ENCODE results near the gene HNF4A. TPM values are rescaled to one million over a fixed set of nuclear protein-coding genes. Genes with fewer than 3 reads are reported as not detected.

HNF4A gene
- total RNA-seq, 1 donor from 2014 or later, result not detected

DNA sequence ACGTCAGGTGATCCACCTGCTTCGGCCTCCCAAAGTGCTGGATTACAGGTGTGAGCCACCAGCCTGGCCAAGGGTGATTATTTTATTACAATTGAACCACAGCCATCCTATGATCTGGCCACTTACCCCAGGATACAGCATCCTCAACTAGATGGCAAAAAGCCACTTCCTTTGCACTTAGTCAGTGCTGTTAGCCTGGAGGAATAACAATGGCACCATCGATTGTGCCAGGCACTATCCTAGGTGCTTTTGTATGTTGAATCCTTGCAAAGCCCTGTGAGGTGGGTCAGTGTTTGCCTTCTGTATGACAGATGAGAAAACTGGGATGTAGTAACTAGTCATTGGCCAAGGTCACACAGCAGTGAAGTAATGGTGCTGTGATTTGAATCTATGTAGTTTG, 109.0 kb downstream of the HNF4A start:
- DNase-seq (ENCODE audit: extremely low spot score in 2 of 2), result no peak
- intact Hi-C loops (cut with DNase I), result no loop called here
- no peaks in the 10 kb centered on the region for H3K27me3 ChIP-seq
- no peaks in the 10 kb centered on the region for H3K9me3 ChIP-seq
- H3K4me3 ChIP-seq, result no peak overlapping the region
- no peak overlapping the region for H3K27ac ChIP-seq
- H3K36me3 ChIP-seq, result no peaks in the 10 kb centered on the region
- TF ChIP-seq POLR2A (IDR thresholded peaks at IDR 0.05), result no peak
- no peak for TF ChIP-seq POLR2AphosphoS5 (IDR thresholded peaks at IDR 0.05; ENCODE audit: insufficient read depth in 1 of 2, low read depth in 1 of 2)
- TF ChIP-seq, protein P1, sequence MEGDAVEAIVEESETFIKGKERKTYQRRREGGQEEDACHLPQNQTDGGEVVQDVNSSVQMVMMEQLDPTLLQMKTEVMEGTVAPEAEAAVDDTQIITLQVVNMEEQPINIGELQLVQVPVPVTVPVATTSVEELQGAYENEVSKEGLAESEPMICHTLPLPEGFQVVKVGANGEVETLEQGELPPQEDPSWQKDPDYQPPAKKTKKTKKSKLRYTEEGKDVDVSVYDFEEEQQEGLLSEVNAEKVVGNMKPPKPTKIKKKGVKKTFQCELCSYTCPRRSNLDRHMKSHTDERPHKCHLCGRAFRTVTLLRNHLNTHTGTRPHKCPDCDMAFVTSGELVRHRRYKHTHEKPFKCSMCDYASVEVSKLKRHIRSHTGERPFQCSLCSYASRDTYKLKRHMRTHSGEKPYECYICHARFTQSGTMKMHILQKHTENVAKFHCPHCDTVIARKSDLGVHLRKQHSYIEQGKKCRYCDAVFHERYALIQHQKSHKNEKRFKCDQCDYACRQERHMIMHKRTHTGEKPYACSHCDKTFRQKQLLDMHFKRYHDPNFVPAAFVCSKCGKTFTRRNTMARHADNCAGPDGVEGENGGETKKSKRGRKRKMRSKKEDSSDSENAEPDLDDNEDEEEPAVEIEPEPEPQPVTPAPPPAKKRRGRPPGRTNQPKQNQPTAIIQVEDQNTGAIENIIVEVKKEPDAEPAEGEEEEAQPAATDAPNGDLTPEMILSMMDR (IDR thresholded peaks at IDR 0.05), result no peak
- no peaks in the 10 kb centered on the region for H3K4me1 ChIP-seq

DNA sequence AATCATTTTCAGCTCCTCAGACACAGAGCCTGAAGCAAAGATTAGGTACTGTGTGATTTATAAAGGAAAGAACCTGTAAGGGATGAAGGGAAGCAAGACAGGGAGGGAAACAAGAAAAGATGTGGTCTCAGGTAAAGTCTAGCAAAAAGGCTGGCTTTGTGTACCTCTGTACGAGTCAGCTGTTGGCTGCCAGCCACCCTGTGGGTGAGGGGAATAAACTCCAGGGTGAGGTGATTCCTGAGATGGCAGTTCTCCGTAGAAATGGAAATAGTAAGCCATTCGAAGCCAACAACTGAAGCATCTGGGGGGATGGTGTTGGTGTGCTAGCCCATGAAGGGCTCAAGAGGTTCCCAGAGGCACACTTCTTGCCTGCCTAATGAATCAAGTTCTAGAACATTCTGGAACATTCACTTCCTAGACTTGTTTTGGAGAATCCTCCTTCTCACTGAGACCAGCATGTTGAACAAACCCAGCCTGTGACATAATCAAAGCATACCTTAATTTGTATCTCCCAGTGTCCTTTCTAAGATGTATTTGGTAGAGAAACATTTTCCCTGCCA, 109.6 kb downstream of the HNF4A start:
- no peaks in the 10 kb centered on the region for H3K4me1 ChIP-seq
- peak overlapping the region; percentile 45 for H3K27ac ChIP-seq
- intact Hi-C loops (cut with DNase I), result no loop called here
- TF ChIP-seq POLR2A (IDR thresholded peaks at IDR 0.05) (no peak), POLR2AphosphoS5 (IDR thresholded peaks at IDR 0.05; ENCODE audit: insufficient read depth in 1 of 2, low read depth in 1 of 2) (no peak)
- TF ChIP-seq, protein P1 (IDR thresholded peaks at IDR 0.05), result no peak
- H3K4me3 ChIP-seq, result no peak overlapping the region
- DNase-seq (ENCODE audit: extremely low spot score in 2 of 2), result no peak
- H3K36me3 ChIP-seq, result no peaks in the 10 kb centered on the region
- no peaks in the 10 kb centered on the region for H3K9me3 ChIP-seq
- H3K27me3 ChIP-seq, result no peaks in the 10 kb centered on the region

DNA sequence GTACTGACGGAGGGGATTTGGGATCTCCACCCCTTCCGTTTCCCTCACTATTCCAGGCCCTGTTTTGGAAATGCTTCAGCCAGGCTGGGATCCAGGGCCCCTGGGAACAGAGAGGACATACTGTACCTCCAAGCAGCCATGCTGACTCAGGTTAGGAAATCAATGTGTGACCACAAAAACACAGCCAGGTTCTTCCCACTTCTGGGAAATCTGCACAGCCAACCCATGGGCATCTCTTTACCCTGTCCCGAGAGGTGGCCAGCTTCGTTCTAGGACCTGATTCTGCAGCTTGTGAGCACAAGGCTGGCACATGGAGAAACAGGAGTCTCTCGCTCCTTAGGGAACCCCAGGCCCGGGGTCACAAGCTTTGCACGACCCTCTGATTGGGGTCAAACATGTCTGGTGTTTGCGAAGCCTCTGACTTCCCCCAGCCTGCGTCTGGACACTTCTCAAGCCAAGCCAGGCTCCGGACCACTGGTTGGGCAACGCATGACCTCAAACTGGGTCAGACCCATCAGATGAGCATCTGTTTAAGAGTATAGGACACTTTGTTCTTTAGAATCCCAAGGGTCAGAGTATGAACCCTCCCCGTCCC, 111.9 kb downstream of the HNF4A start:
- DNase-seq (ENCODE audit: extremely low spot score in 2 of 2), result peak in 1 of 2 donors; percentile 96
- Histone ChIP-seq H3K27ac (peak overlapping the region; percentile 14), H3K4me1 (no peaks in the 10 kb centered on the region), H3K36me3 (no peaks in the 10 kb centered on the region), H3K9me3 (no peaks in the 10 kb centered on the region), H3K4me3 (no peak overlapping the region), H3K27me3 (no peaks in the 10 kb centered on the region)
- intact Hi-C loops (cut with DNase I), result no loop called here
- TF ChIP-seq POLR2A (IDR thresholded peaks at IDR 0.05) (no peak), POLR2AphosphoS5 (IDR thresholded peaks at IDR 0.05; ENCODE audit: insufficient read depth in 1 of 2, low read depth in 1 of 2) (peak in 1 of 2 donors; percentile 90)
- TF ChIP-seq, protein P1 (IDR thresholded peaks at IDR 0.05), result no peak

DNA sequence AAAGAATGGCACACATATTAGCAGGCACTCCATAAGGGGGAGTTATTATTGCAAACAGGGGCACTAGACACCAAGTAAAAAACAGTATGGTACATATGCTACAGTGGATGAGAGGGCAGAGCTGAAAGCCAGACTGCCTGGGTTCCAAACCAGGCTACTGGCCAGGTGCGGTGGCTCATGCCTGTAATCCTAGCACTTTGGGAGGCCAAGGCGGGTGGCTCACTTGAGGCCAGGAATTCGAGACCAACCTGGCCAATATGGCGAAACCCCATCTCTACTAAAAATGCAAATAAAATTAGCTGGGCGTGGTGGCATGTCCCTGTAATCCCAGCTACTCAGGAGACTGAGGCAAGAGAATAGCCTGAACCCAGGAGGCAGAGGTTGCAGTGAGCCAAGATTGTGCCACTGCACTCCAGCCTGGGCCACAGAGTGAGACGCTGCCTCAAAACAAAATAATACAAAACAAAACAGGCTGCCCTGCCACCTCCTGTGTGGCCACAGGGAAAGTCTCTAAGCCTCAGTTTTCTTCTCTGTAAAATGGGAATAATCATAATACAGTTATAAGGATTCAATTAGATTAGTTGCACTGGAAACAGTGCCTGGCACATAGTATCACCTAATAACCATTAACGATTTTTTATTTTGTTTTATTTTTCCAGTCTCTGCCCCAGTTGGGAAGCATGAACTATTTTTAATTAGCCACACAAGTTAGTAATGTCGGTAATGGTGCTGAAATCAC, 112.7 kb downstream of the HNF4A start:
- Histone ChIP-seq H3K27ac (peak overlapping the region; percentile 14), H3K27me3 (no peaks in the 10 kb centered on the region), H3K4me3 (no peak overlapping the region), H3K4me1 (no peaks in the 10 kb centered on the region), H3K9me3 (no peaks in the 10 kb centered on the region), H3K36me3 (no peaks in the 10 kb centered on the region)
- DNase-seq (ENCODE audit: extremely low spot score in 2 of 2), result no peak
- intact Hi-C loops (cut with DNase I), result no loop called here
- no peak for TF ChIP-seq POLR2AphosphoS5 (IDR thresholded peaks at IDR 0.05; ENCODE audit: insufficient read depth in 1 of 2, low read depth in 1 of 2)
- TF ChIP-seq, protein P1 (IDR thresholded peaks at IDR 0.05), result no peak
- TF ChIP-seq POLR2A (IDR thresholded peaks at IDR 0.05), result no peak

DNA sequence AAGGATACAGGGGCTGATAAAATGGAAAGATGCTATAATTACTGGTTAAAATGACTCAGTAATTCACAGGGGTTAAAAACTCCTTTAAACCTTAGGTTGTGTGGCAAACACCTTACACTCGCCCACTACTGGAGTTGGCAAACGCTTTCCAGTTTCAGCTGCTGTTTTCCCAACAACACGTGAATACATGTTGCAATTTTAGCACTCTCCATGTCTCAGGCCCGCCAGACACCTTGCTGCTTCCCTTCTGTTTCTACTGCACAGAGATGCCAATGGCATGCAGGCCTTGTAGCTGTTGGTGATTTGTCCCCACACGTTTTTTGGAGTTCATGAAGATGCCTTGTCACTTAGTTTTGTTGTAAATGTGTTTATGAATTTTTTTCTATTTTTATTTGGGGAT, 114.8 kb downstream of the HNF4A start:
- H3K4me3 ChIP-seq, result no peak overlapping the region
- intact Hi-C loops (cut with DNase I), result loop anchor here (10.0 kb wide), 1 partner anchor 144 kb away; no protein-coding TSS in a partner anchor
- DNase-seq (ENCODE audit: extremely low spot score in 2 of 2), result no peak
- no peaks in the 10 kb centered on the region for H3K27me3 ChIP-seq
- no peaks in the 10 kb centered on the region for H3K36me3 ChIP-seq
- peaks cover 5% of the 10 kb centered on the region for H3K4me1 ChIP-seq
- TF ChIP-seq POLR2AphosphoS5 (IDR thresholded peaks at IDR 0.05; ENCODE audit: insufficient read depth in 1 of 2, low read depth in 1 of 2), result no peak
- no peak for TF ChIP-seq POLR2A (IDR thresholded peaks at IDR 0.05)
- TF ChIP-seq, protein P1 (IDR thresholded peaks at IDR 0.05), result no peak
- no peaks in the 10 kb centered on the region for H3K9me3 ChIP-seq
- H3K27ac ChIP-seq, result no peak overlapping the region
